Gastroesophageal sphincter (tissue), 3 donors: ENCODE measurements around the gene ATP2B2.

Experiments used
- EP300 ChIP-seq: sonication (generic); formaldehyde crosslinking; IDR thresholded peaks from one replicate; pipeline ENCODE4 v1.6.1; 2017; ENCODE audit warnings: antibody characterized with exemption, mild to moderate bottlenecking
- POLR2A ChIP-seq, 2 donors: fragments of 450-650 bp; IDR thresholded peaks; one replicate each; pipeline ENCODE4 v1.6.1; 2017; ENCODE audit warnings: antibody characterized with exemption in 2 of 2, mild to moderate bottlenecking in 2 of 2, moderate library complexity in 1 of 2
- POLR2AphosphoS5 ChIP-seq: sonication (generic); formaldehyde crosslinking; IDR thresholded peaks from one replicate; pipeline ENCODE4 v1.6.1; 2017; ENCODE audit warnings: antibody characterized with exemption
- TF ChIP-seq, protein P1 (sequence below), 4 experiments: fragments of 200-600 bp in 2 of 4; fragments of 450-650 bp in 2 of 4; sonication (generic) in 1 of 4; IDR thresholded peaks; one replicate each; pipeline ENCODE4 v1.5.1; 2017 to 2019; ENCODE audit warnings: antibody characterized with exemption in 4 of 4, mild to moderate bottlenecking in 2 of 4, moderate library complexity in 2 of 4

DNA sequence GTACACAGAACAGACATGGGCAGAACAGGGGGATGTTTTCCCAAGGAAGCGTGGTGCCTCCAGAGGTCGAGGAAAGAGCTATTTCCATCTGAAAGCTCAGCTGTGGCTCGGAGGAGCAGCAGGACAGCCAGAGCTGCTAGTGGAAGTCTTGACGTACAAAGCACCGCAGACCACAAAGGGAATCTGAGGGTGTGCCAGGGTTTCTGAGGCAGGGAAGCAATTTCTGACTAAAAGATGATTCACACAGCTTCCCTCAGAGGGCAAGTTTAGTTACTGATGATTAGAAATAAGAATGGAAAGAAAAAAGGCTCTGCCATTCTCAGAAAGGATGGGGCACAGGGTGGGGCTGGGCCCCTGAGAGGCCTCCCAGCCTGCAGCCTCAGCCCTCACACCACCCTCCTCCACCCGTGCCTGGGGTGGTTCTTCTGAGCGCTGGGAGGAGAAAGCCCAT is 138.7 kb downstream of the ATP2B2 start:
- no peak for TF ChIP-seq POLR2AphosphoS5
- TF ChIP-seq, protein P1, sequence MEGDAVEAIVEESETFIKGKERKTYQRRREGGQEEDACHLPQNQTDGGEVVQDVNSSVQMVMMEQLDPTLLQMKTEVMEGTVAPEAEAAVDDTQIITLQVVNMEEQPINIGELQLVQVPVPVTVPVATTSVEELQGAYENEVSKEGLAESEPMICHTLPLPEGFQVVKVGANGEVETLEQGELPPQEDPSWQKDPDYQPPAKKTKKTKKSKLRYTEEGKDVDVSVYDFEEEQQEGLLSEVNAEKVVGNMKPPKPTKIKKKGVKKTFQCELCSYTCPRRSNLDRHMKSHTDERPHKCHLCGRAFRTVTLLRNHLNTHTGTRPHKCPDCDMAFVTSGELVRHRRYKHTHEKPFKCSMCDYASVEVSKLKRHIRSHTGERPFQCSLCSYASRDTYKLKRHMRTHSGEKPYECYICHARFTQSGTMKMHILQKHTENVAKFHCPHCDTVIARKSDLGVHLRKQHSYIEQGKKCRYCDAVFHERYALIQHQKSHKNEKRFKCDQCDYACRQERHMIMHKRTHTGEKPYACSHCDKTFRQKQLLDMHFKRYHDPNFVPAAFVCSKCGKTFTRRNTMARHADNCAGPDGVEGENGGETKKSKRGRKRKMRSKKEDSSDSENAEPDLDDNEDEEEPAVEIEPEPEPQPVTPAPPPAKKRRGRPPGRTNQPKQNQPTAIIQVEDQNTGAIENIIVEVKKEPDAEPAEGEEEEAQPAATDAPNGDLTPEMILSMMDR (IDR thresholded peaks at IDR 0.05): no peak
- TF ChIP-seq POLR2A (IDR thresholded peaks at IDR 0.05): no peak
- TF ChIP-seq EP300: no peak
